HTR-8/SVneo (cell line): ENCODE data around the gene SLC1A7.
"Not testable (repeated sequence)": the region's sequence is repeated elsewhere in the genome, so short reads cannot be mapped to it uniquely, and the experiment has no call there.

ENCODE experiments used
- DNase-seq: peaks from one replicate; pipeline ENCODE4 v3.0.0; 2011; ENCODE audit warnings: low spot score, mixed read lengths; ENCODE audit not compliant: insufficient read length
- FAIRE-seq: peaks from 2 replicates; lab custom pipeline; 2011; peaks lifted over from hg19 to GRCh38; lab: Jason Lieb, UNC

SLC1A7 gene

GRCh38 chr1:53142226-53142853 is at the start of gene SLC1A7:
SLC1A7 (minus strand) TSS chr1:53142638; CDS start chr1:53142449, 189 bp downstream.
- FAIRE-seq = no peak
- DNase-seq = no peak

- FAIRE-seq (no peak), DNase-seq (no peak)
These were observed 47.8 kb upstream of the SLC1A7 start for GRCh38 chr1:53190210-53190611.

- FAIRE-seq (no peak), DNase-seq (no peak)
These were observed 46.6 kb upstream of the SLC1A7 start for GRCh38 chr1:53189061-53189460.

GRCh38 chr1:53188099-53188498 is 45.7 kb upstream of the SLC1A7 start:
- FAIRE-seq (no peak), DNase-seq (no peak)

GRCh38 chr1:53187401-53187800 is 45.0 kb upstream of the SLC1A7 start:
- FAIRE-seq = no peak
- no peak for DNase-seq

GRCh38 chr1:53186533-53186932 is 44.1 kb upstream of the SLC1A7 start:
- no peak for DNase-seq

GRCh38 chr1:53185955-53186297 is 43.5 kb upstream of the SLC1A7 start:
- FAIRE-seq, DNase-seq: not testable (repeated sequence)

More at GRCh38 chr1:53186533-53186932, 44.1 kb upstream of the SLC1A7 start:
- FAIRE-seq = no peak

GRCh38 chr1:53183095-53183990 is 40.9 kb upstream of the SLC1A7 start:
- FAIRE-seq = no peak

GRCh38 chr1:53182716-53183094 is 40.3 kb upstream of the SLC1A7 start:
- DNase-seq (no peak), FAIRE-seq (no peak)

More at GRCh38 chr1:53183095-53183990, 40.9 kb upstream of the SLC1A7 start:
- no peak for DNase-seq

GRCh38 chr1:53182111-53182593 is 39.7 kb upstream of the SLC1A7 start:
- FAIRE-seq (peak; percentile 59), DNase-seq (peak; percentile 64)

GRCh38 chr1:53180951-53181350 is 38.5 kb upstream of the SLC1A7 start:
- FAIRE-seq (no peak), DNase-seq (no peak)

GRCh38 chr1:53180226-53180625 is 37.8 kb upstream of the SLC1A7 start:
- DNase-seq (no peak), FAIRE-seq (no peak)

GRCh38 chr1:53176452-53177208 is 34.2 kb upstream of the SLC1A7 start:
- DNase-seq = no peak
- FAIRE-seq = no peak

- FAIRE-seq (no peak), DNase-seq (no peak)
These were observed 32.8 kb upstream of the SLC1A7 start for GRCh38 chr1:53174971-53175913.

- FAIRE-seq (no peak), DNase-seq (peak; percentile 48)
These were observed 30.1 kb upstream of the SLC1A7 start for GRCh38 chr1:53172426-53173128.

GRCh38 chr1:53166912-53167311 is 24.5 kb upstream of the SLC1A7 start:
- no peak for FAIRE-seq

GRCh38 chr1:53166366-53166765 is 23.9 kb upstream of the SLC1A7 start:
- DNase-seq (no peak), FAIRE-seq (no peak)

More at GRCh38 chr1:53166912-53167311, 24.5 kb upstream of the SLC1A7 start:
- DNase-seq = no peak

GRCh38 chr1:53165408-53165961 is 23.0 kb upstream of the SLC1A7 start:
- FAIRE-seq = no peak

More at GRCh38 chr1:53165408-53165961, 23.0 kb upstream of the SLC1A7 start:
- DNase-seq = no peak
